GM13977 (cell line): ENCODE measurements around the gene DIPK1B.

Experiments
- DNase-seq: peaks from one replicate; pipeline ENCODE4 v3.0.0; 2012; ENCODE audit warnings: low spot score
- in situ Hi-C: fragments of 300-500 bp; cut with MboI; formaldehyde crosslinking; loops from one replicate; pipeline ENCODE4 v1.12.0; 2022; ENCODE audit warnings: low sequenced_read_pairs, low pct_unique_long_range_greater_than_20kb, mixed read lengths, inconsistent platforms; ENCODE audit not compliant: unreplicated experiment
- TF ChIP-seq, protein P1 (sequence below): IDR thresholded peaks from 2 replicates; pipeline ENCODE4 v1.5.1; 2012; ENCODE audit warnings: mild to moderate bottlenecking, control low read depth; ENCODE audit not compliant: insufficient read depth; ENCODE audit errors: extremely low read depth, missing control alignments

Gene DIPK1B

DNA sequence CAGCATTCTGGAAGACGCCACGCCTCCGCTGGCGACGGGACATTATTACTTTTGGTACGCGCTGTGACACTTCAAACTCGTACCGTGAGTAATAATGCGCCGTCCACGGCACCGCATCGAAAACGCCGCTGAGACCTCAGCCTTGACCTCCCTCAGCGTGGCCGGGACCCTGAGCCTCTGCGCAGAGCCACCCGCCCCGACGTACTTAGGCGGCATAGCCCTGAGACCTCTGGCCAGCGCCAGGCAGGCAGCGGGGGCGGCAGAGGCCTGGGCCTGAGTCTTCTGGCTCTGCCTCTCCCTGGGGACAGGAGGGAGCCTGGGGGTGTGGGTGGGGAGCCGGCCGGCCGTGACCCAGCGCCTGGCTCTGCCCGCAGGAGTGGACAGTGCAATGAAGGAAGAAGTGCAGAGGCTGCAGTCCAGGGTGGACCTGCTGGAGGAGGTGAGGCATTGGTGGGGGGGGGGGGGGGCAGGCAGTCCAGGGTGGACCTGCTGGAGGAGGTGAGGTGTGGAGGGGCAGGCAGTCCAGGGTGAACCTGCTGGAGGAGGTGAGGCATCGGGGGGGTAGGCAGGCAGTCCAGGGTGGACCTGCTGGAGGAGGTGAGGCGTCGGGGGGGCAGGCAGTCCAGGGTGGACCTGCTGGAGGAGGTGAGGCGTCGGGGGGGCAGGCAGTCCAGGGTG lies 41.7 kb upstream of the DIPK1B start:
- DNase-seq, result no peak
- TF ChIP-seq, protein P1, sequence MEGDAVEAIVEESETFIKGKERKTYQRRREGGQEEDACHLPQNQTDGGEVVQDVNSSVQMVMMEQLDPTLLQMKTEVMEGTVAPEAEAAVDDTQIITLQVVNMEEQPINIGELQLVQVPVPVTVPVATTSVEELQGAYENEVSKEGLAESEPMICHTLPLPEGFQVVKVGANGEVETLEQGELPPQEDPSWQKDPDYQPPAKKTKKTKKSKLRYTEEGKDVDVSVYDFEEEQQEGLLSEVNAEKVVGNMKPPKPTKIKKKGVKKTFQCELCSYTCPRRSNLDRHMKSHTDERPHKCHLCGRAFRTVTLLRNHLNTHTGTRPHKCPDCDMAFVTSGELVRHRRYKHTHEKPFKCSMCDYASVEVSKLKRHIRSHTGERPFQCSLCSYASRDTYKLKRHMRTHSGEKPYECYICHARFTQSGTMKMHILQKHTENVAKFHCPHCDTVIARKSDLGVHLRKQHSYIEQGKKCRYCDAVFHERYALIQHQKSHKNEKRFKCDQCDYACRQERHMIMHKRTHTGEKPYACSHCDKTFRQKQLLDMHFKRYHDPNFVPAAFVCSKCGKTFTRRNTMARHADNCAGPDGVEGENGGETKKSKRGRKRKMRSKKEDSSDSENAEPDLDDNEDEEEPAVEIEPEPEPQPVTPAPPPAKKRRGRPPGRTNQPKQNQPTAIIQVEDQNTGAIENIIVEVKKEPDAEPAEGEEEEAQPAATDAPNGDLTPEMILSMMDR, result no peak
- in situ Hi-C loops, result no loop called here

- in situ Hi-C loops, result no loop called here
- DNase-seq, result no peak
- TF ChIP-seq, protein P1, result no peak
Measured at GRCh38 chr9:136671254-136671614, 41.1 kb upstream of the DIPK1B start.

GRCh38 chr9:136671646-136672430 lies 40.5 kb upstream of the DIPK1B start:
- TF ChIP-seq, protein P1, result peak; percentile 88
- in situ Hi-C loops, result no loop called here
- peak; percentile 87 for DNase-seq

DNA sequence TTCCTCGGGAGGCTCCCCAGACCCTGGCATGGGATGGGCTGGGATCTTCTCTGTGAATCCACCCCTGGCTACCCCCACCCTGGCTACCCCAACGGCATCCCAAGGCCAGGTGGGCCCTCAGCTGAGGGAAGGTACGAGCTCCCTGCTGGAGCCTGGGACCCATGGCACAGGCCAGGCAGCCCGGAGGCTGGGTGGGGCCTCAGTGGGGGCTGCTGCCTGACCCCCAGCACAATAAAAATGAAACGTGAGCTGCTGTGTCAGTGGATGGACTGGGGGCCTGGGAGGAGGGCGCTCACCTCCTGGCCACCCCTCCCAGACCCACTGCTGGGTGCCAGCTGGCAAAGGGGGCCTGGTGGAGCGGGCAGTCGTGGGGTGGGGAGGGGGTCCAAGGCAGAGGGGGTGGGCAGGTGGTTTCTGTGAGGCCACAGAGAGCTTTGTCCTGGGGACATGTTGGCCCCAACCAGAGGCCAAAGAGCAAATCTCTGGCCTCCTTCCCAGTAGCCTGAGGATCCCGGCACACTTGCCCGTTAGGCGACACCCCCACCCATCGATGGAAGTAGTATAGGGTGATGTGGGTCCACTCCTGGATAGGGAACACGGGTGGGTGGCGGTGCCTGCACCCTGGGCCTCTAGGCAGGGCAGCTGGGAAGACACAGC lies 39.8 kb upstream of the DIPK1B start:
- in situ Hi-C loops, result no loop called here
- DNase-seq, result no peak
- TF ChIP-seq, protein P1, result no peak

DNA sequence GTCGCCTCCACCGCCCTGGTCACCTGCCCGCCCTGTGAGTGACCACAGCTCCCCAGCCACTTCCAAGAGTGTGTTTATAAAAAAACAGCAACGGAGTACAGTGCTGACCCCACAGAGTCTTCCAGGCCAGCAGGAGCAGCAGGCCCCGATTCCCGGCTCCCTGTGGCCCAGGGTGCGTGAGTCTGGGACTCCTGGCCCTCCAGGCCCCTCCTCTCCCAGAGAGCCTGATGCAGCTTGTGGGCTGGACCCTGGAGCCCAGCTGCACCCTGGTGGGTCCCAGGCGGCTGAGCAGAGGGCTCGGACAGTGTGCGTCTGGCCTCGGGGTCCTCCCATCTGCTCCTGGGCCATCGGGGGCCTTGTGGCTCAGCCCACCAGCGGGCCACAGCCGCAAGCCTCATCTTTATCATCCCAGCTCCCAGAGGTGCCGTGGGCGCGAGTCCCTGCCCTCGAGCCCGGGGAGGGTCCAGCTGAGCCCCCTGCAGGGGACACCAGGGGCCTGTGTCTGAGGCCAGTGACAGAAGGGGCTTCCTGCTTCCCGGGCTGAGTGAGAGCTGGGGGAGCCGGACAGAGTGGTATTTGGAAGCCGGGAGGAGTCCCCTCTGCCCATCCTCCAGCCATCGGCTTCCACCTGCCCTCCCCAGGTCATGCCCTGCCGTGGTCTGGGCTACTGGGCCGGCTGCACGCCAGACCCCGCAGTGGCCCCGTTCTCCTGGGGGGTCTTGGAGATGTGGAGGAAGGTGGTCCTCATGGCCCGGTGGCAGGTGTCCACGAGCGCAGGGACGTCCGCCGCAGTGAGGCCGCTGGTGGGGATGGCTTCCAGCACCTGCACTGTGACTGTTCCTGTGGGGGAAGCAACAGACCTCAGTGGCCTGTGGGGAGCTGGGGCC lies 39.0 kb upstream of the DIPK1B start:
- in situ Hi-C loops, result no loop called here
- no peak for DNase-seq
- TF ChIP-seq, protein P1, result no peak
